HepG2 (cell line): ENCODE results near the gene CIB2. TPM values are rescaled to one million over a fixed set of nuclear protein-coding genes. Genes with fewer than 3 reads are reported as not detected.

ENCODE experiments used
- ATAC-seq: fragments of 200-7000 bp; cut with Tn5 transposase; 3 replicates; pipeline ENCODE4 v1.9.1; 2020; ENCODE audit warnings: mild to moderate bottlenecking, moderate library complexity
- BruUV-seq: library from RNA; stranded (reverse); fragments of 400-500 nt; replicated peaks from 2 replicates; lab custom pipeline; 2021; lab: Mats Ljungman, UMichigan
- CTCF ChIA-PET: fragments of 300-600 bp; formaldehyde crosslinking; extraction: SDS; loops from one replicate; lab custom pipeline; 2021; ENCODE audit warnings: low total read pairs, inconsistent platforms, low intra/inter-chr PET ratio; lab: Yijun Ruan, JAX
- POLR2A ChIA-PET: fragments of 350-600 bp; sonication (Branson Sonifier 250); formaldehyde crosslinking; loops from one replicate; lab custom pipeline; 2020; ENCODE audit warnings: antibody characterized with exemption, inconsistent platforms; lab: Yijun Ruan, JAX
- DNase-seq: peaks from one replicate; pipeline ENCODE4 v3.0.0-alpha.2; 2015; ENCODE audit warnings: low spot score
- FAIRE-seq: peaks from 3 replicates; lab custom pipeline; 2011; peaks lifted over from hg19 to GRCh38; lab: Jason Lieb, UNC
- H2AFZ ChIP-seq: one replicate; pipeline ENCODE4 v1.6.1; 2011; ENCODE audit warnings: low read length, inconsistent platforms
- H3K27ac ChIP-seq: fragments of 300-600 bp; 3 replicates; pipeline ENCODE4 v1.8.0; 2011; ENCODE audit warnings: mixed run types, mild to moderate bottlenecking, mixed read lengths, low read length, inconsistent platforms; ENCODE audit not compliant: insufficient read depth; ENCODE audit errors: extremely low read length
- H3K27me3 ChIP-seq, 2 experiments: fragments of 200-600 bp in 1 of 2; 2 replicates in 1 of 2; 3 replicates in 1 of 2; pipeline versions ENCODE4 v1.6.0 to v1.8.0; 2011; ENCODE audit warnings: low read length in 2 of 2, mild to moderate bottlenecking in 2 of 2, moderate library complexity in 2 of 2, inconsistent platforms in 1 of 2; ENCODE audit not compliant: insufficient read depth in 2 of 2, control insufficient read depth in 1 of 2
- H3K36me3 ChIP-seq, 2 experiments: fragments of 200-600 bp in 1 of 2; replicated peaks in 1 of 2; 2 replicates in 1 of 2; 3 replicates in 1 of 2; pipeline versions ENCODE4 v1.5.1 to v1.8.0; 2011; ENCODE audit warnings: low read length in 2 of 2, inconsistent platforms in 1 of 2; ENCODE audit not compliant: insufficient read depth in 2 of 2, control insufficient read depth in 1 of 2
- H3K4me1 ChIP-seq: 2 replicates; pipeline ENCODE4 v1.5.1; 2012; ENCODE audit warnings: low read length, inconsistent platforms; ENCODE audit not compliant: insufficient read depth
- H3K4me2 ChIP-seq: 2 replicates; pipeline ENCODE4 v1.6.0; 2011; ENCODE audit warnings: low read depth, low read length, inconsistent platforms
- H3K4me3 ChIP-seq, 3 experiments: fragments of 200-600 bp in 1 of 3; sonication (generic), shearing (Covaris generic) in 1 of 3; replicated peaks in 1 of 3; 2 replicates each; pipeline ENCODE4 v1.5.1; 2011 to 2016; ENCODE audit warnings: low read length in 3 of 3, inconsistent platforms in 2 of 3, low read depth in 2 of 3, mild to moderate bottlenecking in 2 of 3, control low read depth in 1 of 3, mixed read lengths in 1 of 3; ENCODE audit not compliant: insufficient read depth in 1 of 3
- H3K79me2 ChIP-seq: one replicate; pipeline ENCODE4 v1.6.1; 2011; ENCODE audit warnings: low read length, inconsistent platforms; ENCODE audit not compliant: insufficient read depth
- H3K9ac ChIP-seq: 2 replicates; pipeline ENCODE4 v1.6.0; 2011; ENCODE audit warnings: mild to moderate bottlenecking, low read depth, low read length, inconsistent platforms; ENCODE audit not compliant: insufficient read depth
- H3K9me3 ChIP-seq: 2 replicates; pipeline ENCODE4 v1.5.1; 2012; ENCODE audit warnings: mild to moderate bottlenecking, low read length
- H4K20me1 ChIP-seq: 2 replicates; pipeline ENCODE4 v1.6.0; 2011; ENCODE audit warnings: inconsistent platforms, mild to moderate bottlenecking, low read length, moderate library complexity; ENCODE audit not compliant: insufficient read depth
- JUND ChIP-seq: sonication (generic); formaldehyde crosslinking; IDR thresholded peaks from 2 replicates; pipeline ENCODE4 v1.8.0; 2022; ENCODE audit warnings: mild to moderate bottlenecking, missing genetic modification reagents
- KDM1A ChIP-seq: IDR thresholded peaks from 2 replicates; pipeline ENCODE4 v1.6.1; 2016; ENCODE audit warnings: missing compliant biosample characterization
- KDM6A ChIP-seq: IDR thresholded peaks from 2 replicates; pipeline ENCODE4 v1.6.1; 2016; ENCODE audit warnings: low read depth
- RBFOX2 ChIP-seq: fragments of 200-400 bp; formaldehyde crosslinking; IDR thresholded peaks from 2 replicates; pipeline ENCODE4 v1.6.1; 2017; ENCODE audit warnings: low read depth, mild to moderate bottlenecking, low read length
- RELA ChIP-seq: sonication (generic); formaldehyde crosslinking; IDR thresholded peaks from 2 replicates; pipeline ENCODE4 v1.4.0; 2020; ENCODE audit warnings: missing genetic modification reagents
- RXRA ChIP-seq: sonication (generic); formaldehyde crosslinking; IDR thresholded peaks from 2 replicates; pipeline ENCODE4 v1.5.1; 2020; ENCODE audit warnings: missing genetic modification reagents
- TBL1XR1 ChIP-seq: fragments of 150-350 bp; IDR thresholded peaks from 2 replicates; pipeline ENCODE4 v1.6.1; 2014; ENCODE audit warnings: borderline replicate concordance, low read length; ENCODE audit not compliant: partially characterized antibody
- ZMYM2 ChIP-seq: sonication (generic); formaldehyde crosslinking; IDR thresholded peaks from 2 replicates; pipeline ENCODE4 v1.8.0; 2022; ENCODE audit warnings: mild to moderate bottlenecking, missing genetic modification reagents
- ZNF235 ChIP-seq: sonication (generic); formaldehyde crosslinking; IDR thresholded peaks from 2 replicates; pipeline ENCODE4 v1.8.1; 2023; ENCODE audit warnings: mild to moderate bottlenecking, missing genetic modification reagents, borderline replicate concordance
- ZNF317 ChIP-seq: sonication (generic); formaldehyde crosslinking; IDR thresholded peaks from 2 replicates; pipeline ENCODE4 v1.5.0; 2020; ENCODE audit warnings: mild to moderate bottlenecking, missing genetic modification reagents
- ZNF451 ChIP-seq: sonication (generic); formaldehyde crosslinking; IDR thresholded peaks from 2 replicates; pipeline ENCODE4 v1.5.0; 2020; ENCODE audit warnings: mild to moderate bottlenecking, missing genetic modification reagents
- ZNF672 ChIP-seq: sonication (generic); formaldehyde crosslinking; IDR thresholded peaks from 2 replicates; pipeline ENCODE4 v1.8.1; 2022; ENCODE audit warnings: missing genetic modification reagents
- WGBS: methylation state at CpG from one replicate; pipeline ENCODE4 v1.1.6; 2017; ENCODE audit warnings: low lambda C conversion rate; 5-methylcytosine and 5-hydroxymethylcytosine counted together
- in situ Hi-C: cut with HindIII; loops from 2 replicates; pipeline ENCODE4 v1.10.0; 2017; ENCODE audit warnings: low pct_unique_long_range_greater_than_20kb; ENCODE audit not compliant: extremely low pct_ligation_motif_present
- intact Hi-C: fragments of 100-400 bp; cut with micrococcal nuclease; formaldehyde crosslinking; loops from one replicate; pipeline ENCODE4 v1.10.0; 2022; ENCODE audit not compliant: unreplicated experiment
- polyA plus RNA-seq, 8 experiments: library from polyadenylated mRNA; depleted of rRNA in 3 of 8; stranded (reverse) in 7 of 8; unstranded in 1 of 8; fragments of >200 nt; fragmentation: Illumina TruSeq in 4 of 8; extraction: Trizol in 4 of 8; gene quantifications; 2 replicates each; pipeline versions ENCODE4 v1.2.1 to v1.2.3, GENCODE V29; 2011 to 2016; ENCODE audit warnings: low read depth in 4 of 8, missing spikeins in 1 of 8, mixed read lengths in 1 of 8; ENCODE audit not compliant: insufficient read depth in 1 of 8
- total RNA-seq, 5 experiments: library from RNA; depleted of rRNA; stranded (reverse); fragments of >200 nt; fragmentation: Illumina TruSeq; extraction: Trizol; gene quantifications; 2 replicates each; pipeline ENCODE4 v1.2.3, GENCODE V29; 2016; ENCODE audit warnings: low read depth in 1 of 5
- TF ChIP-seq, protein P1 (sequence below): sonication (generic); formaldehyde crosslinking; IDR thresholded peaks from 2 replicates; pipeline ENCODE4 v1.9.0; 2021; ENCODE audit warnings: missing genetic modification reagents, borderline replicate concordance
- TF ChIP-seq, protein P2 (sequence below): sonication (generic); formaldehyde crosslinking; IDR thresholded peaks from 2 replicates; pipeline ENCODE4 v1.9.0; 2022; ENCODE audit warnings: missing genetic modification reagents, mild to moderate bottlenecking, borderline replicate concordance
- TF ChIP-seq, protein P3 (sequence below): sonication (generic); formaldehyde crosslinking; IDR thresholded peaks from 2 replicates; pipeline ENCODE4 v1.8.1; 2023; ENCODE audit warnings: mild to moderate bottlenecking, inconsistent platforms, moderate library complexity, missing genetic modification reagents, borderline replicate concordance

Gene CIB2
- total and polyA plus RNA-seq, 2 of the 13 experiments (the other 11 are each of a cell fraction or from before 2014, with no cell fraction given), result 1.4 to 1.5 TPM

DNA sequence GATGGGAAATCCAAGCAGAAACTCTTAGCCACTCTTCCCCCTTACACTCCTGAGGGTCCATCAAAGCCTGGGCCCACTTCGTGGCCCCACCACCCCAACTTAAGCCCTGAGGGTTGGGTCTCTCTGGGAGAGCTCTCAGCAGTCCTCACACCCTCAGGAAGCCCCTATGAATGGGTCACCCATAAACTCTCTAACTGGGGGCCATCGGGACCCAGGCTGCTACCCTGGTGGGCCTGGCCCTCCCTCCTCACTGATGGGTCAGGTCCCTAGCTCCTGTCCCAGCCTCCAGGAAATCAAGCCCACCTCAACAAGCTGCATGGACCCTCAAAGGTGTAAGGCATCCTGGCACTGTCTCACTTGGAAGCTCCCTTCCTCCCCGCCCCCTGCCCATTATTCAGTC is 19.5 kb downstream of the CIB2 start (continued):
- TF ChIP-seq, protein P1, sequence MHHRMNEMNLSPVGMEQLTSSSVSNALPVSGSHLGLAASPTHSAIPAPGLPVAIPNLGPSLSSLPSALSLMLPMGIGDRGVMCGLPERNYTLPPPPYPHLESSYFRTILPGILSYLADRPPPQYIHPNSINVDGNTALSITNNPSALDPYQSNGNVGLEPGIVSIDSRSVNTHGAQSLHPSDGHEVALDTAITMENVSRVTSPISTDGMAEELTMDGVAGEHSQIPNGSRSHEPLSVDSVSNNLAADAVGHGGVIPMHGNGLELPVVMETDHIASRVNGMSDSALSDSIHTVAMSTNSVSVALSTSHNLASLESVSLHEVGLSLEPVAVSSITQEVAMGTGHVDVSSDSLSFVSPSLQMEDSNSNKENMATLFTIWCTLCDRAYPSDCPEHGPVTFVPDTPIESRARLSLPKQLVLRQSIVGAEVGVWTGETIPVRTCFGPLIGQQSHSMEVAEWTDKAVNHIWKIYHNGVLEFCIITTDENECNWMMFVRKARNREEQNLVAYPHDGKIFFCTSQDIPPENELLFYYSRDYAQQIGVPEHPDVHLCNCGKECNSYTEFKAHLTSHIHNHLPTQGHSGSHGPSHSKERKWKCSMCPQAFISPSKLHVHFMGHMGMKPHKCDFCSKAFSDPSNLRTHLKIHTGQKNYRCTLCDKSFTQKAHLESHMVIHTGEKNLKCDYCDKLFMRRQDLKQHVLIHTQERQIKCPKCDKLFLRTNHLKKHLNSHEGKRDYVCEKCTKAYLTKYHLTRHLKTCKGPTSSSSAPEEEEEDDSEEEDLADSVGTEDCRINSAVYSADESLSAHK (CRISPR knock-in tag), result no peak
- TF ChIP-seq JUND (CRISPR knock-in tag) (no peak), ZNF235 (CRISPR knock-in tag) (no peak), KDM1A (CRISPR knock-in tag) (no peak), ZNF451 (CRISPR knock-in tag) (no peak)

DNA sequence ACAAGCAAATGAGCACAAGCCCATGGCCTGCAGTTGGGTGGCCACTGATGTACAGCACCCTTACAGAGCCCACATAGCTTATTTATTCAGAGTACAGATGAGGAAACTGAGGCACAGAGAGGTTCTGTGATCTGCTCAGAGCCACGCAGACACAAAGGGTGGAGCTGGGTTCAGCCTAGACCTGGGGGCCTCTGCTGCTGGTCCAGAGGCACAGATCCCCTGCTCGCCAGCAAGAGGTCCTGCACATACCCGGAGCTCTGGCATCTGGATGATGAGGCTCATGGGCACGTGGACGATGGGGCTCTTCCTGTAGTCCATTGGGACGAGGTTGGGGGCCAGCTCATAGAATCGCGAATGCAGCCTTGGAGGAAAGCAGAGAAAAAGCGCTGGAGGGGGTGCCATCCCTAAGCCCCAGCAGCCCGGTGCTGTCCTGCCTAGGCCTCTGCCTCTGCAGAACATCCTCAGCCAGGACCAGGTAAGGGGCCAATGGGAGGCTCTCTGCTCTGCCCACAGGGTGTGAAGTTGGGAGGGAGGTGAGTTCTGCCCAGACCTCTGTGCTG is 20.2 kb downstream of the CIB2 start:
- intact Hi-C loops, result no loop called here
- TF ChIP-seq TBL1XR1 (no peak), RBFOX2 (no peak), RXRA (CRISPR knock-in tag) (no peak), ZNF672 (no peak), ZMYM2 (no peak), RELA (CRISPR knock-in tag) (no peak), KDM6A (CRISPR knock-in tag) (no peak), ZNF317 (no peak)
- TF ChIP-seq, protein P2, sequence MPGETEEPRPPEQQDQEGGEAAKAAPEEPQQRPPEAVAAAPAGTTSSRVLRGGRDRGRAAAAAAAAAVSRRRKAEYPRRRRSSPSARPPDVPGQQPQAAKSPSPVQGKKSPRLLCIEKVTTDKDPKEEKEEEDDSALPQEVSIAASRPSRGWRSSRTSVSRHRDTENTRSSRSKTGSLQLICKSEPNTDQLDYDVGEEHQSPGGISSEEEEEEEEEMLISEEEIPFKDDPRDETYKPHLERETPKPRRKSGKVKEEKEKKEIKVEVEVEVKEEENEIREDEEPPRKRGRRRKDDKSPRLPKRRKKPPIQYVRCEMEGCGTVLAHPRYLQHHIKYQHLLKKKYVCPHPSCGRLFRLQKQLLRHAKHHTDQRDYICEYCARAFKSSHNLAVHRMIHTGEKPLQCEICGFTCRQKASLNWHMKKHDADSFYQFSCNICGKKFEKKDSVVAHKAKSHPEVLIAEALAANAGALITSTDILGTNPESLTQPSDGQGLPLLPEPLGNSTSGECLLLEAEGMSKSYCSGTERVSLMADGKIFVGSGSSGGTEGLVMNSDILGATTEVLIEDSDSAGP, result no peak
- TF ChIP-seq, protein P3, sequence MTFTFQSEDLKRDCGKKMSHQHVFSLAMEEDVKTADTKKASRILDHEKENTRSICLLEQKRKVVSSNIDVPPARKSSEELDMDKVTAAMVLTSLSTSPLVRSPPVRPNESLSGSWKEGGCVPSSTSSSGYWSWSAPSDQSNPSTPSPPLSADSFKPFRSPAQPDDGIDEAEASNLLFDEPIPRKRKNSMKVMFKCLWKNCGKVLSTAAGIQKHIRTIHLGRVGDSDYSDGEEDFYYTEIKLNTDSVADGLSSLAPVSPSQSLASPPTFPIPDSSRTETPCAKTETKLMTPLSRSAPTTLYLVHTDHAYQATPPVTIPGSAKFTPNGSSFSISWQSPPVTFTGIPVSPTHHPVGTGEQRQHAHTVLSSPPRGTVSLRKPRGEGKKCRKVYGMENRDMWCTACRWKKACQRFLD (CRISPR knock-in tag), result no peak

More for the DNA sequence above, 20.2 kb downstream of the CIB2 start:
- Histone ChIP-seq H3K4me3 (no peak overlapping the region), H3K27ac (no peak overlapping the region), H3K9ac (no peak overlapping the region), H2AFZ (no peak overlapping the region), H3K27me3 (no peaks in the 10 kb centered on the region), H3K4me1 (peaks cover 6% of the 10 kb centered on the region), H3K4me2 (no peak overlapping the region), H4K20me1 (no peaks in the 10 kb centered on the region), H3K9me3 (no peaks in the 10 kb centered on the region), H3K79me2 (no peaks in the 10 kb centered on the region), H3K36me3 (no peaks in the 10 kb centered on the region)
- CTCF ChIA-PET, result interaction anchor here (3.7 kb wide), 1 partner anchor 85 kb away, joined by 43 read pairs; no protein-coding TSS in a partner anchor
- DNase-seq (no peak), FAIRE-seq (no peak), ATAC-seq (no peak)
- 11% methylated on average over 7 of the region's 10 CpGs for WGBS
- in situ Hi-C loops, result loop anchor here (5.0 kb wide), 2 partner anchors 86 to 131 kb away; no protein-coding TSS in a partner anchor
- no TSS peak for BruUV-seq
- POLR2A ChIA-PET, result no interaction called here
